Fibroblast of lung (primary cell): ENCODE results near the gene SNRK.

ENCODE experiments used
- CTCF ChIP-seq, 2 donors: IDR thresholded peaks in 1 of 2; conservative IDR thresholded peaks in 1 of 2; 1 replicate in 1 of 2; 2 replicates in 1 of 2; pipeline ENCODE4 v1.5.1; 2011 to 2012; ENCODE audit warnings: low read length in 2 of 2, control low read depth in 1 of 2, inconsistent platforms in 1 of 2, low read depth in 1 of 2, mild to moderate bottlenecking in 1 of 2
- EZH2 ChIP-seq: IDR thresholded peaks from 2 replicates; pipeline ENCODE4 v1.5.1; 2012; ENCODE audit warnings: low read length, control low read depth, mild to moderate bottlenecking; ENCODE audit errors: missing control alignments

- TF ChIP-seq CTCF (conservative IDR thresholded peaks at IDR 0.05 in 1 of 2, IDR thresholded peaks at IDR 0.05 in 1 of 2; ENCODE audit: low read depth in 1 of 2, low read length in 2 of 2): no peak
- TF ChIP-seq EZH2: no peak
These were observed 62.0 kb downstream of the SNRK start for GRCh38 chr3:43348350-43348749.
